Measurements from ENCODE around the gene WFDC2.

The WFDC2 gene

GRCh38 chr20:45500022-45500421 lies 30.5 kb downstream of the WFDC2 start:
- no peak overlapping the region for H2AFZ ChIP-seq (ENCODE audit: low read depth)
- H3K4me2 ChIP-seq: no peak overlapping the region
- TF ChIP-seq CTCF (conservative IDR thresholded peaks at IDR 0.05; ENCODE audit: low read depth, low read length): no peak
- H3K4me1 ChIP-seq (ENCODE audit: low read depth, poor library complexity, severe bottlenecking): no peaks in the 10 kb centered on the region
- H3K36me3 ChIP-seq (ENCODE audit: insufficient read depth): no peaks in the 10 kb centered on the region
- H3K27me3 ChIP-seq (ENCODE audit: insufficient read depth, low read depth): no peaks in the 10 kb centered on the region
- H3K79me2 ChIP-seq (ENCODE audit: insufficient read depth, low read depth): no peaks in the 10 kb centered on the region
- H3K9ac ChIP-seq: no peak overlapping the region
- no peaks in the 10 kb centered on the region for H4K20me1 ChIP-seq (ENCODE audit: insufficient read depth)
- no peak overlapping the region for H3K4me3 ChIP-seq (IDR thresholded peaks at IDR 0.05; ENCODE audit: insufficient read depth, low read depth, low read length)
- no peak overlapping the region for H3K27ac ChIP-seq

DNA sequence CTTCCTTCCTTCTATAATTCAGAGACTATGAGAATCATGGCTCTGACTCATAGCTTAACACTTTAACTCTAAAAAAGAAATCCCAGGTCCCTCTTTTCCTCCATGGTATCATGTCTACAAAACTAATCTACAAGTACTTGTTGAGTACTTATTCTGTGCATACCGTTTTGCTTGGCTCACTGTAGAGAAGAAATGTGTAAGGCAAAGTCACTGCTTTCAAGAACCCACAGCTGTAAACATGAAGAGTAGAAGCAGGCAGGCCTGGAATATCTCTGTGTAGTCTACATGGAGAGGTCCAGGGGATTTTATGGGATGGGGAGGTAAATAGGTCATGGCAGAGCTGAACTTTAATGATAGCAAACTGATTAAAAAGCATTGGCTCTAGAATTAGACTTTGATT lies 32.0 kb downstream of the WFDC2 start:
- Histone ChIP-seq H3K27me3 (ENCODE audit: insufficient read depth, low read depth) (no peaks in the 10 kb centered on the region), H3K27ac (no peak overlapping the region), H3K4me3 (IDR thresholded peaks at IDR 0.05; ENCODE audit: insufficient read depth, low read depth, low read length) (no peak overlapping the region), H3K9ac (no peak overlapping the region), H3K79me2 (ENCODE audit: insufficient read depth, low read depth) (no peaks in the 10 kb centered on the region), H3K36me3 (ENCODE audit: insufficient read depth) (no peaks in the 10 kb centered on the region), H3K4me2 (no peak overlapping the region), H4K20me1 (ENCODE audit: insufficient read depth) (no peaks in the 10 kb centered on the region), H2AFZ (ENCODE audit: low read depth) (no peak overlapping the region), H3K4me1 (ENCODE audit: low read depth, poor library complexity, severe bottlenecking) (peaks cover 9% of the 10 kb centered on the region)
- TF ChIP-seq CTCF (conservative IDR thresholded peaks at IDR 0.05; ENCODE audit: low read depth, low read length): no peak

DNA sequence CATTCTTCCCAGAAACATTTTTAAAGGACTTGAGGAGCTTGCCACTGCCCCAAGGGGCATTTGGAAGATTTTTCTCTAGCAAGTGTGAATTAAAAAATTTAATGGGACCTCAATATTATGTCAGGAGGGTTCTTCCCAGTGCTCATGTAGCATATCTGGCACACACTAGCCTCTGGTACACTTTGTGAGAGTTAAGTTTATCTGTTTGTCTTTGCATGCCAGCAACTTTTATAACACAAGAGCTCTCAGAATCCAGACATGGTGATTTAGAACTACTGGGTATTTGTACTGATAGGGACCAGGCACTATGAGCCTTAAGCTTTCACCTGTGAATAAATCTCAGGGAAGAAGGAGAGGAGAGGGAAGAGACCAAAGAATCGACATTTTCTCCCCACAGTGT lies 33.0 kb downstream of the WFDC2 start:
- H3K79me2 ChIP-seq (ENCODE audit: insufficient read depth, low read depth): no peaks in the 10 kb centered on the region
- no peak overlapping the region for H3K9ac ChIP-seq
- H3K4me1 ChIP-seq (ENCODE audit: low read depth, poor library complexity, severe bottlenecking): peaks cover 19% of the 10 kb centered on the region
- no peaks in the 10 kb centered on the region for H3K36me3 ChIP-seq (ENCODE audit: insufficient read depth)
- H4K20me1 ChIP-seq (ENCODE audit: insufficient read depth): no peaks in the 10 kb centered on the region
- no peak overlapping the region for H2AFZ ChIP-seq (ENCODE audit: low read depth)
- H3K4me2 ChIP-seq: no peak overlapping the region
- no peak for TF ChIP-seq CTCF (conservative IDR thresholded peaks at IDR 0.05; ENCODE audit: low read depth, low read length)
- no peaks in the 10 kb centered on the region for H3K27me3 ChIP-seq (ENCODE audit: insufficient read depth, low read depth)
- H3K27ac ChIP-seq: no peak overlapping the region
- no peak overlapping the region for H3K4me3 ChIP-seq (IDR thresholded peaks at IDR 0.05; ENCODE audit: insufficient read depth, low read depth, low read length)

DNA sequence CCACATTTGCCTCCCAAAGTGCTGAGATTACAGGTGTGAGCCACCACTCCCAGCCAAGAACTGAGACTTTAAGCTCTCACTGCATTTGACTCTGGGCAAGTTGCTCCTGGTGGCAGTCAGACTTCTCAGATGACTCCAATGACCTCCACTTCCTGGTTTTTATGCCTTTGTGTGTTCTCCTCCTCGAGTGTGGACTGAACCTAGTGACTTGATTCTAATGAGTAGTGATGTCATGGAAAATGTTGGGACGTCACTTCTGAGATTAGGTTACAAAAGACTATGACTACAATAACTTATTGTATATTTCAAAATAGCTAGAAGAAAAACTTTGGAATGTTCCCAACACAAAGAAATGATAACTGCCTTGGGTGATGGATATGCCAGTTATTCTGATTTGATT lies 33.9 kb downstream of the WFDC2 start:
- Histone ChIP-seq H2AFZ (ENCODE audit: low read depth) (no peak overlapping the region), H3K4me1 (ENCODE audit: low read depth, poor library complexity, severe bottlenecking) (peaks cover 27% of the 10 kb centered on the region), H3K9ac (no peak overlapping the region), H3K79me2 (ENCODE audit: insufficient read depth, low read depth) (no peaks in the 10 kb centered on the region), H3K4me2 (no peak overlapping the region), H3K36me3 (ENCODE audit: insufficient read depth) (no peaks in the 10 kb centered on the region), H4K20me1 (ENCODE audit: insufficient read depth) (no peaks in the 10 kb centered on the region), H3K4me3 (IDR thresholded peaks at IDR 0.05; ENCODE audit: insufficient read depth, low read depth, low read length) (no peak overlapping the region), H3K27me3 (ENCODE audit: insufficient read depth, low read depth) (no peaks in the 10 kb centered on the region), H3K27ac (no peak overlapping the region)
- TF ChIP-seq CTCF (conservative IDR thresholded peaks at IDR 0.05; ENCODE audit: low read depth, low read length): no peak

DNA sequence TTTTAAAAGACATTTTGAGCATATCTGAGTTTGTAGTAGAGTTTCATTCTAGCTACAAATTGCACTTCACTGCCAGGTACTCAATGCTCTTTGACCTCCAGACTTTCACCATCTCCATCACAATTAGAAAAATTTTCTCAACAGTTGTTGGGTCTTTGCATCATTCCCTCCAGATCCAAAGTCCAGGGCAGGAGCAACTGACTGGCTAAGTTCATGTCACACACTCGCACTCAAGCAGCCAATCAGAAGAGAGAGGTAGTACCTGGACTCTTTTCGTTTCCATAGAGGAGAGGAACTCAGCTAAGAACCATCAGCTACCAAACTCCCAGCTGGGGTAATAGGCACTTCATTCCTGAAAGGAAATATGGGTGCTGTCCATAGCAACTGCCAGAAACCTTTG lies 36.8 kb downstream of the WFDC2 start:
- no peak overlapping the region for H3K4me3 ChIP-seq (IDR thresholded peaks at IDR 0.05; ENCODE audit: insufficient read depth, low read depth, low read length)
- peaks cover 38% of the 10 kb centered on the region for H3K4me1 ChIP-seq (ENCODE audit: low read depth, poor library complexity, severe bottlenecking)
- H4K20me1 ChIP-seq (ENCODE audit: insufficient read depth): no peaks in the 10 kb centered on the region
- H3K36me3 ChIP-seq (ENCODE audit: insufficient read depth): no peaks in the 10 kb centered on the region
- H3K27ac ChIP-seq: peak overlapping the region; percentile 69
- H2AFZ ChIP-seq (ENCODE audit: low read depth): no peak overlapping the region
- peak overlapping the region; percentile 67 for H3K4me2 ChIP-seq
- TF ChIP-seq CTCF (conservative IDR thresholded peaks at IDR 0.05; ENCODE audit: low read depth, low read length): no peak
- no peaks in the 10 kb centered on the region for H3K79me2 ChIP-seq (ENCODE audit: insufficient read depth, low read depth)
- H3K9ac ChIP-seq: no peak overlapping the region
- H3K27me3 ChIP-seq (ENCODE audit: insufficient read depth, low read depth): no peaks in the 10 kb centered on the region
